Transverse colon (tissue), 4 donors: ENCODE data around the gene AFAP1L2. TPM values are rescaled to one million over a fixed set of nuclear protein-coding genes. Genes with fewer than 3 reads are reported as not detected.

Source experiments
- DNase-seq: peaks from one replicate; pipeline ENCODE4 v3.0.0-alpha.2; 2019
- H3K27ac ChIP-seq, 4 donors: fragments of 200-600 bp; sonication (generic); 2 replicates each; pipeline ENCODE4 v1.5.1; 2016 to 2018; ENCODE audit warnings: inconsistent platforms in 4 of 4
- H3K27me3 ChIP-seq: fragments of 200-600 bp; sonication (generic); 2 replicates; pipeline ENCODE4 v1.5.1; 2017; ENCODE audit warnings: inconsistent platforms
- H3K36me3 ChIP-seq, 4 donors: fragments of 200-600 bp; sonication (generic); 2 replicates each; pipeline ENCODE4 v1.5.1; 2017 to 2019; ENCODE audit warnings: inconsistent platforms in 4 of 4
- H3K4me1 ChIP-seq, 4 donors: fragments of 200-600 bp; sonication (generic); 2 replicates each; pipeline ENCODE4 v1.5.1; 2017 to 2020; ENCODE audit warnings: inconsistent platforms in 4 of 4
- H3K4me3 ChIP-seq, 4 donors: fragments of 200-600 bp; sonication (generic); 1 replicate in 1 of 4; 2 replicates in 3 of 4; pipeline versions ENCODE4 v1.5.1 to v1.6.1; 2017 to 2019; ENCODE audit warnings: inconsistent platforms in 4 of 4
- H3K9me3 ChIP-seq, 2 donors: fragments of 200-600 bp; sonication (generic); 2 replicates each; pipeline ENCODE4 v1.5.1; 2017 to 2019; ENCODE audit warnings: inconsistent platforms in 2 of 2
- EP300 ChIP-seq: sonication (generic); formaldehyde crosslinking; IDR thresholded peaks from one replicate; pipeline ENCODE4 v1.6.1; 2017; ENCODE audit warnings: antibody characterized with exemption, low read depth
- POLR2A ChIP-seq: fragments of 450-650 bp; IDR thresholded peaks from one replicate; pipeline ENCODE4 v1.6.1; 2016; ENCODE audit warnings: antibody characterized with exemption, mild to moderate bottlenecking, moderate library complexity
- POLR2AphosphoS5 ChIP-seq, 3 donors: sonication (generic); formaldehyde crosslinking; IDR thresholded peaks; one replicate each; pipeline ENCODE4 v1.6.1; 2016; ENCODE audit warnings: antibody characterized with exemption in 3 of 3
- WGBS, 2 donors: methylation state at CpG; one replicate each; pipeline ENCODE4 v1.1.5; 2018; ENCODE audit warnings: low coverage in 1 of 2; 5-methylcytosine and 5-hydroxymethylcytosine counted together
- in situ Hi-C, 4 donors: fragments of 200-750 bp; cut with MboI; loops; one replicate each; pipeline versions ENCODE4 v1.15.0 to v1.15.1; 2017; ENCODE audit warnings: low sequenced_read_pairs in 3 of 4, low pct_ligation_motif_present in 1 of 4, low pct_unique_long_range_greater_than_20kb in 1 of 4
- intact Hi-C: fragments of 100-400 bp; cut with DNase I; formaldehyde crosslinking; loops from one replicate; pipeline ENCODE4 v1.15.1; 2023; ENCODE audit warnings: low total_unique reads
- total RNA-seq, 4 donors: library from RNA; depleted of rRNA; stranded (reverse); fragments of >200 nt; gene quantifications; one replicate each; pipeline ENCODE4 v1.1.0, GENCODE V29; 2016
- TF ChIP-seq, protein P1 (sequence below), 5 experiments: fragments of 200-600 bp in 3 of 5; fragments of 450-650 bp in 2 of 5; sonication (generic) in 3 of 5; IDR thresholded peaks; 1 replicate in 2 of 5; 2 replicates in 3 of 5; pipeline ENCODE4 v1.5.1; 2016 to 2017; ENCODE audit warnings: antibody characterized with exemption in 5 of 5, inconsistent platforms in 3 of 5, mild to moderate bottlenecking in 2 of 5, moderate library complexity in 1 of 5

Gene AFAP1L2
- total RNA-seq, 4 donors from 2014 or later = 12.2 to 42.6 (median 13.2) TPM

DNA sequence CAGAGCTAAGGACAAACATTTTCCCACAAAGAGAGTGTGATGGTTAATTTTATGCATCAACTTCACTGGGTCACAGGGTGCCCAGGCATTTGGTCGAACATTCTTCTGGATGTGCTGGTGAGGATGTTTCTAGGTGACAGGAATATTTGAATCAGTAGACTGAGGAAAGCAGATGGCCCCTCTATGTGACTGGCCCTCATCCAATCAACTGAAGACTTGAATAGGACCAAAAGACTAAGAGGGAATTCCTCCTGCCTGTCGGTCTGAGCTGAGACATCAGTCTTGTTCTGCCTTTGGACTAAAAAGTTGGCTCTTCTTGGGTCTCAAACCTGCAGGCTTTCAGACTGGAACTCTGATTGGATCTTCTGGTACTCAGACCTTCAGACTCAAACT is 44.4 kb downstream of the AFAP1L2 start:
- DNase-seq = no peak
- intact Hi-C loops (no loop called here), in situ Hi-C loops (no loop called here)
- Histone ChIP-seq H3K27me3 (no peaks in the 10 kb centered on the region), H3K4me1 (peaks cover 0 to 14% (median 4%) of the 10 kb centered on the region in 4 donors), H3K4me3 (no peak overlapping the region), H3K27ac (no peak overlapping the region), H3K36me3 (no peaks in the 10 kb centered on the region), H3K9me3 (no peaks in the 10 kb centered on the region)
- TF ChIP-seq, protein P1, sequence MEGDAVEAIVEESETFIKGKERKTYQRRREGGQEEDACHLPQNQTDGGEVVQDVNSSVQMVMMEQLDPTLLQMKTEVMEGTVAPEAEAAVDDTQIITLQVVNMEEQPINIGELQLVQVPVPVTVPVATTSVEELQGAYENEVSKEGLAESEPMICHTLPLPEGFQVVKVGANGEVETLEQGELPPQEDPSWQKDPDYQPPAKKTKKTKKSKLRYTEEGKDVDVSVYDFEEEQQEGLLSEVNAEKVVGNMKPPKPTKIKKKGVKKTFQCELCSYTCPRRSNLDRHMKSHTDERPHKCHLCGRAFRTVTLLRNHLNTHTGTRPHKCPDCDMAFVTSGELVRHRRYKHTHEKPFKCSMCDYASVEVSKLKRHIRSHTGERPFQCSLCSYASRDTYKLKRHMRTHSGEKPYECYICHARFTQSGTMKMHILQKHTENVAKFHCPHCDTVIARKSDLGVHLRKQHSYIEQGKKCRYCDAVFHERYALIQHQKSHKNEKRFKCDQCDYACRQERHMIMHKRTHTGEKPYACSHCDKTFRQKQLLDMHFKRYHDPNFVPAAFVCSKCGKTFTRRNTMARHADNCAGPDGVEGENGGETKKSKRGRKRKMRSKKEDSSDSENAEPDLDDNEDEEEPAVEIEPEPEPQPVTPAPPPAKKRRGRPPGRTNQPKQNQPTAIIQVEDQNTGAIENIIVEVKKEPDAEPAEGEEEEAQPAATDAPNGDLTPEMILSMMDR (IDR thresholded peaks at IDR 0.05) = no peak
- TF ChIP-seq EP300 (no peak), POLR2AphosphoS5 (IDR thresholded peaks at IDR 0.05) (no peak), POLR2A (no peak)
- WGBS, 2 donors = 72% methylated on average over 2 of the region's 2 CpGs; no CpG with 5 or more reads in 1 of the 2 donors

DNA sequence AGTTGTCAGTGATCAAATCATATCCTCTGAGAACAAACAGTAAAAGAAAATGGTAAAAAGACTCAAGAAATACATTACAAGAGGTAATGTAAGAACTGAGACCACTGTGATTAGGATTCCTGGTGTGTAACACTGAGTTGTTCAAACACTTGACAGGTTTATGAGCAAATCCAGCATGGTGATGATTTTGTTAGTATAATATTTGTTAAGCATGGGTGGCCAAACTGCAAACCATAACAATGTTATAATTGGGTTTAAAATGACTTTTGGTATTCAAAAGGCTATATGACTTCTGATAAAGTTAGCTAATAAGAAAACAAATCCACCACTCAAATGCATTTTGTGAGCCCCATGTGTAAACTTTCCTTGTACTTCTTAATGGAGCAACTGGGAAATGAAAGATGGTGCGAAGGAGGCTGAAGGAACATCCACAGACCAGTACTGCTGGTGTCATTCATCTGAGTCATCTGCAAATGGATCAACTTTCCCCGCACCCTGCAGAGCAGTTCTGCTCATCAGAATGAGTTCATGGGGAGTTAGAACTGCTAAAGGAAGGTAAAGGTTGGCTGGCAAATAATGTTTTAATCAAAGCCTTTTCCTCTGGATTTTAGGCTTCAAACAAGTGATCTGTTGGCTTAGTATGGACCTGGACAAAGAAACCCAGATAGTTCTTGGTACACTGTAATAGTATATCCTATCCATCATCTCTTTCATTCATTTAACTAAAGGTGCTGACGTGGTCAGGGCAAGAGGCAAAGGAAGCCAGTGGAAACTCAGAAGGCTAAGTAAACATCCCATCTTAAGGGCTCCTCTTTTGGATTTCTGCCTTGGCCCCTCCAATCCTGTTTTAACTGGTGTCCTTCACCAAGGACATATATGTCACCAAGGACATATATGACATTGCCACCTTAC is 45.0 kb downstream of the AFAP1L2 start:
- H3K4me1 ChIP-seq = peaks cover 0 to 14% (median 4%) of the 10 kb centered on the region in 4 donors
- no peak for TF ChIP-seq POLR2AphosphoS5 (IDR thresholded peaks at IDR 0.05)
- TF ChIP-seq EP300 = no peak
- TF ChIP-seq, protein P1 (IDR thresholded peaks at IDR 0.05) = no peak
- no peak for TF ChIP-seq POLR2A
- in situ Hi-C loops = no loop called here
- no peak overlapping the region for H3K27ac ChIP-seq
- intact Hi-C loops = no loop called here
- H3K4me3 ChIP-seq = no peak overlapping the region
- no peaks in the 10 kb centered on the region for H3K36me3 ChIP-seq
- 80 to 93% methylated on average over 3 of the region's 3 CpGs for WGBS, 2 donors
- no peak for DNase-seq
- H3K27me3 ChIP-seq = no peaks in the 10 kb centered on the region
- no peaks in the 10 kb centered on the region for H3K9me3 ChIP-seq

DNA sequence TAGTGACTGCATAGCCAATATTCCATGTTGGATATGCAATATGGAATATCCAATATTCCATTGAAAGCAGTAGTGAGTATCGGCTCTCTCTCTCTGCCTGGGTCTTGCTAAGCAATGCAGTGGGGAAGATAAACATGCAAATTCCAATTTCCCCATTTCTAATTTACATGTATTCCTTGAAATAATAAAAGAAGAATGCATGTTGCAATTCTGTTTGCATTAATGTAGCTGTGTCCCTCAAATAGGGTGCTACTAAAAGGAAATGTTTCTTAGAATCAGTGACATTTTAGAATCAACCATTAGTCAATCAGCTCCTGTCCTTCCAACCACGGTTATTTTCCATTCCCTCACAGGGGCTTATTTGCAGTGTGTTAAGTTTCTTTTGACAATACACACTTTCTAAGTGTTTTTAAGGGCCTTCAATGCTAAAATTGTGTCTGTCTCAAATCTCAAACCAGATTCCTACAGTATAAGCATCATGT is 46.7 kb downstream of the AFAP1L2 start:
- no peak overlapping the region for H3K4me3 ChIP-seq
- 53 to 63% methylated on average over 2 of the region's 2 CpGs for WGBS, 2 donors
- no peak for TF ChIP-seq EP300
- TF ChIP-seq POLR2AphosphoS5 (IDR thresholded peaks at IDR 0.05) = no peak
- no peak for TF ChIP-seq POLR2A
- TF ChIP-seq, protein P1 (IDR thresholded peaks at IDR 0.05) = no peak
- peak overlapping the region in 3 of 4 donors; percentile 28 to 71 (median 50) for H3K27ac ChIP-seq
- intact Hi-C loops (no loop called here), in situ Hi-C loops (no loop called here)
- H3K27me3 ChIP-seq = no peaks in the 10 kb centered on the region
- peaks cover 0 to 14% (median 4%) of the 10 kb centered on the region in 4 donors for H3K4me1 ChIP-seq
- no peaks in the 10 kb centered on the region for H3K9me3 ChIP-seq
- no peak for DNase-seq
- no peaks in the 10 kb centered on the region for H3K36me3 ChIP-seq

- TF ChIP-seq, protein P1 (IDR thresholded peaks at IDR 0.05) = no peak
- TF ChIP-seq EP300 (no peak), POLR2AphosphoS5 (IDR thresholded peaks at IDR 0.05) (peak in 2 of 3 donors; percentile 23 to 43)
- WGBS, 2 donors = 25 to 47% methylated on average over 3 of the region's 3 CpGs
- Histone ChIP-seq H3K9me3 (no peaks in the 10 kb centered on the region), H3K27me3 (no peaks in the 10 kb centered on the region), H3K27ac (peak overlapping the region; percentile 11 to 71 (median 39)), H3K4me3 (no peak overlapping the region), H3K4me1 (peaks cover 0 to 14% (median 4%) of the 10 kb centered on the region in 4 donors), H3K36me3 (no peaks in the 10 kb centered on the region)
- in situ Hi-C loops = no loop called here
- DNase-seq = no peak
- intact Hi-C loops = no loop called here
Observed at GRCh38 chr10:114356751-114357514, 47.4 kb downstream of the AFAP1L2 start.
